Fibroblast of lung (primary cell): Measurements from ENCODE around the gene MCCC2. TPM values are rescaled to one million over a fixed set of nuclear protein-coding genes. Genes with fewer than 3 reads are reported as not detected.

Experiments
- DNase-seq, 2 donors: peaks; one replicate each; pipeline versions ENCODE4 v3.0.0 to v3.0.0-alpha.2; 2010; ENCODE audit warnings: low read depth in 2 of 2
- H2AFZ ChIP-seq: 2 replicates; pipeline ENCODE4 v1.5.1; 2012; ENCODE audit warnings: low read length, control low read depth, inconsistent platforms
- H3K27ac ChIP-seq: 2 replicates; pipeline ENCODE4 v1.5.1; 2011; ENCODE audit warnings: low read length, control low read depth; ENCODE audit not compliant: insufficient read depth
- H3K27me3 ChIP-seq: 2 replicates; pipeline ENCODE4 v1.5.1; 2011; ENCODE audit warnings: mild to moderate bottlenecking, low read length; ENCODE audit not compliant: control insufficient read depth, insufficient read depth
- H3K36me3 ChIP-seq: 2 replicates; pipeline ENCODE4 v1.5.1; 2011; ENCODE audit warnings: low read length; ENCODE audit not compliant: control insufficient read depth, insufficient read depth
- H3K4me1 ChIP-seq: 2 replicates; pipeline ENCODE4 v1.5.1; 2011; ENCODE audit warnings: low read length; ENCODE audit not compliant: control insufficient read depth, insufficient read depth; ENCODE audit errors: extremely low read depth
- H3K4me2 ChIP-seq: 2 replicates; pipeline ENCODE4 v1.5.1; 2011; ENCODE audit warnings: low read length, control low read depth; ENCODE audit not compliant: insufficient read depth; ENCODE audit errors: extremely low read depth
- H3K4me3 ChIP-seq, 4 experiments: fragments of 200-600 bp in 1 of 4; sonication (generic) in 1 of 4; replicated peaks in 1 of 4; 2 replicates each; pipeline ENCODE4 v1.5.1; 2011 to 2016; ENCODE audit warnings: low read length in 4 of 4, low read depth in 3 of 4, mild to moderate bottlenecking in 3 of 4, control low read depth in 2 of 4, inconsistent platforms in 1 of 4, mixed read lengths in 1 of 4; ENCODE audit not compliant: insufficient read depth in 1 of 4; ENCODE audit errors: control extremely low read depth in 1 of 4
- H3K79me2 ChIP-seq: 2 replicates; pipeline ENCODE4 v1.5.1; 2012; ENCODE audit warnings: mild to moderate bottlenecking, low read length, inconsistent platforms; ENCODE audit not compliant: control insufficient read depth, insufficient read depth
- H3K9ac ChIP-seq: 2 replicates; pipeline ENCODE4 v1.5.1; 2011; ENCODE audit warnings: mild to moderate bottlenecking, low read length, control low read depth; ENCODE audit not compliant: insufficient read depth
- H3K9me3 ChIP-seq: 2 replicates; pipeline ENCODE4 v1.5.1; 2012; ENCODE audit warnings: low read depth, low read length; ENCODE audit not compliant: control insufficient read depth, insufficient read depth
- H4K20me1 ChIP-seq: 2 replicates; pipeline ENCODE4 v1.5.1; 2011; ENCODE audit warnings: low read length; ENCODE audit not compliant: control insufficient read depth, insufficient read depth; ENCODE audit errors: extremely low read depth
- CTCF ChIP-seq, 2 donors: IDR thresholded peaks in 1 of 2; conservative IDR thresholded peaks in 1 of 2; 1 replicate in 1 of 2; 2 replicates in 1 of 2; pipeline ENCODE4 v1.5.1; 2011 to 2012; ENCODE audit warnings: low read length in 2 of 2, control low read depth in 1 of 2, inconsistent platforms in 1 of 2, low read depth in 1 of 2, mild to moderate bottlenecking in 1 of 2
- EZH2 ChIP-seq: IDR thresholded peaks from 2 replicates; pipeline ENCODE4 v1.5.1; 2012; ENCODE audit warnings: low read length, control low read depth, mild to moderate bottlenecking; ENCODE audit errors: missing control alignments
- polyA plus RNA-seq, 2 donors: library from polyadenylated mRNA; depleted of rRNA in 1 of 2; stranded (reverse) in 1 of 2; unstranded in 1 of 2; fragments of >200 nt; gene quantifications; 2 replicates each; pipeline ENCODE4 v1.2.1, GENCODE V29; 2011 to 2012; ENCODE audit warnings: missing spikeins in 1 of 2
- total RNA-seq: library from RNA; depleted of rRNA; stranded (reverse); fragments of >200 nt; gene quantifications from 2 replicates; pipeline ENCODE4 v1.2.1, GENCODE V29; 2014

MCCC2 gene
- total and polyA plus RNA-seq, 2 donors (not counting 1 experiment from before 2014, with no cell fraction given) = 16.2 to 25.6 TPM

GRCh38 chr5:71700803-71701202, 113.7 kb downstream of the MCCC2 start:
- no peak overlapping the region for H3K9ac ChIP-seq
- H3K79me2 ChIP-seq = no peaks in the 10 kb centered on the region
- peaks cover 7% of the 10 kb centered on the region for H3K27me3 ChIP-seq
- no peak for TF ChIP-seq EZH2
- TF ChIP-seq CTCF (conservative IDR thresholded peaks at IDR 0.05 in 1 of 2, IDR thresholded peaks at IDR 0.05 in 1 of 2; ENCODE audit: low read depth in 1 of 2, low read length in 2 of 2) = no peak
- no peaks in the 10 kb centered on the region for H3K9me3 ChIP-seq
- no peak overlapping the region for H3K27ac ChIP-seq
- H3K4me2 ChIP-seq = no peak overlapping the region
- no peaks in the 10 kb centered on the region for H3K4me1 ChIP-seq
- no peak for DNase-seq
- no peak overlapping the region for H3K4me3 ChIP-seq
- no peaks in the 10 kb centered on the region for H3K36me3 ChIP-seq
- H2AFZ ChIP-seq = no peak overlapping the region
- H4K20me1 ChIP-seq = no peaks in the 10 kb centered on the region

- no peak overlapping the region for H3K9ac ChIP-seq
- H3K79me2 ChIP-seq = no peaks in the 10 kb centered on the region
- peaks cover 9% of the 10 kb centered on the region for H3K27me3 ChIP-seq
- H3K9me3 ChIP-seq = no peaks in the 10 kb centered on the region
- no peaks in the 10 kb centered on the region for H4K20me1 ChIP-seq
- no peak overlapping the region for H3K27ac ChIP-seq
- no peak overlapping the region for H2AFZ ChIP-seq
- DNase-seq = no peak
- no peaks in the 10 kb centered on the region for H3K4me1 ChIP-seq
- no peak overlapping the region for H3K4me3 ChIP-seq
- H3K36me3 ChIP-seq = no peaks in the 10 kb centered on the region
- no peak for TF ChIP-seq CTCF (conservative IDR thresholded peaks at IDR 0.05 in 1 of 2, IDR thresholded peaks at IDR 0.05 in 1 of 2; ENCODE audit: low read depth in 1 of 2, low read length in 2 of 2)
- TF ChIP-seq EZH2 = no peak
- no peak overlapping the region for H3K4me2 ChIP-seq
These were observed 114.3 kb downstream of the MCCC2 start for GRCh38 chr5:71701407-71701806.

DNA sequence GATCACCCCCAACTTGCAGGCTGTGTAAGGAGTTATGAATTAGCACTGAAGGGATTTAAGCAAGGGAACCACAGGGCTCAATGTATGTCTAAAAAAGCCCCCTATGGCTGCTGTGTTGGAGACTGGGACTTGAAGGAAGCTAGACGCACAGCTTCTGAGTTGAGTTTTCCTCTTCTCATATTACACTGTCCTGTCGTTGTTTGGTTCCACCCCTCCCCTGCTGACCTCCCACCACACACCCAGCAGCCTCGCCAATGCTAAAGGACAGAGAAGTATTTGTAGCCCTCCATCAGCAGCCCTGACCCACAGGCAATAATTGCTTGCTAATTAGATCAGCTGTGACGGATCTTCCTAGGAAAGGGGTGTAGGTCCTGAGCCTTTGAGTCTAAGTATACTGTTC, 116.8 kb downstream of the MCCC2 start:
- Histone ChIP-seq H3K9ac (no peak overlapping the region), H3K27ac (no peak overlapping the region), H3K4me3 (no peak overlapping the region), H3K36me3 (no peaks in the 10 kb centered on the region), H3K27me3 (peaks cover 18% of the 10 kb centered on the region), H3K79me2 (no peaks in the 10 kb centered on the region), H3K9me3 (no peaks in the 10 kb centered on the region), H2AFZ (no peak overlapping the region), H3K4me2 (no peak overlapping the region), H4K20me1 (no peaks in the 10 kb centered on the region), H3K4me1 (no peaks in the 10 kb centered on the region)
- DNase-seq = no peak
- no peak for TF ChIP-seq CTCF (conservative IDR thresholded peaks at IDR 0.05 in 1 of 2, IDR thresholded peaks at IDR 0.05 in 1 of 2; ENCODE audit: low read depth in 1 of 2, low read length in 2 of 2)
- no peak for TF ChIP-seq EZH2
